Mesendoderm (in vitro differentiated cells): ENCODE data around the gene GRIP1.
A peak's percentile ranks its signal among the peaks of the same experiment; 100 is the strongest.

Experiments
- DNase-seq: peaks from one replicate; pipeline ENCODE4 v3.0.0; 2013
- H2AK5ac ChIP-seq: 2 replicates; pipeline ENCODE4 v1.6.1; 2013; ENCODE audit warnings: low read length, inconsistent platforms
- H2BK120ac ChIP-seq: 2 replicates; pipeline ENCODE4 v1.6.1; 2013; ENCODE audit warnings: low read depth, mild to moderate bottlenecking, low read length, moderate library complexity, mixed read lengths
- H2BK15ac ChIP-seq: replicated peaks from 2 replicates; pipeline ENCODE4 v1.6.1; 2013; ENCODE audit warnings: low read depth, mild to moderate bottlenecking, moderate library complexity
- H2BK5ac ChIP-seq: 2 replicates; pipeline ENCODE4 v1.6.1; 2013; ENCODE audit warnings: low read length, inconsistent platforms
- H3K18ac ChIP-seq: 2 replicates; pipeline ENCODE4 v1.6.1; 2013; ENCODE audit warnings: mild to moderate bottlenecking, low read length, mixed read lengths
- H3K23ac ChIP-seq: one replicate; pipeline ENCODE4 v1.6.1; 2013; ENCODE audit warnings: low read length
- H3K27ac ChIP-seq: 2 replicates; pipeline ENCODE4 v1.5.1; 2013; ENCODE audit warnings: low read depth, mild to moderate bottlenecking, inconsistent platforms, low read length, moderate library complexity
- H3K27me3 ChIP-seq: 2 replicates; pipeline ENCODE4 v1.6.1; 2013; ENCODE audit warnings: low read length, control low read depth, mild to moderate bottlenecking, inconsistent platforms; ENCODE audit not compliant: insufficient read depth, poor library complexity
- H3K36me3 ChIP-seq: 2 replicates; pipeline ENCODE4 v1.6.1; 2013; ENCODE audit warnings: low read length, inconsistent platforms; ENCODE audit not compliant: control insufficient read depth, insufficient read depth
- H3K4ac ChIP-seq: one replicate; pipeline ENCODE4 v1.6.1; 2013; ENCODE audit warnings: low read depth, mild to moderate bottlenecking, low read length, moderate library complexity
- H3K4me1 ChIP-seq: 2 replicates; pipeline ENCODE4 v1.6.1; 2013; ENCODE audit warnings: low read depth, low read length, inconsistent platforms; ENCODE audit not compliant: control insufficient read depth
- H3K4me2 ChIP-seq: 2 replicates; pipeline ENCODE4 v1.6.1; 2013; ENCODE audit warnings: low read length
- H3K4me3 ChIP-seq: 2 replicates; pipeline ENCODE4 v1.5.1; 2013; ENCODE audit warnings: mild to moderate bottlenecking, low read length
- H3K56ac ChIP-seq: one replicate; pipeline ENCODE4 v1.6.1; 2013; ENCODE audit warnings: low read length
- H3K79me1 ChIP-seq: 2 replicates; pipeline ENCODE4 v1.6.1; 2013; ENCODE audit warnings: low read length, inconsistent platforms
- H3K79me2 ChIP-seq: 2 replicates; pipeline ENCODE4 v1.6.1; 2013; ENCODE audit warnings: mild to moderate bottlenecking, low read length; ENCODE audit not compliant: control insufficient read depth, insufficient read depth
- H3K9ac ChIP-seq: 2 replicates; pipeline ENCODE4 v1.6.1; 2013; ENCODE audit warnings: low read length, inconsistent platforms
- H4K5ac ChIP-seq: one replicate; pipeline ENCODE4 v1.6.1; 2013; ENCODE audit warnings: low read length
- H4K8ac ChIP-seq: one replicate; pipeline ENCODE4 v1.6.1; 2013; ENCODE audit warnings: low read depth, mild to moderate bottlenecking, control low read depth, low read length, moderate library complexity
- WGBS: extraction: QIAGEN DNeasy Blood & Tissue Kit; methylation state at CpG from one replicate; pipeline ENCODE4 v1.1.7; 2013; ENCODE audit warnings: low lambda C conversion rate, missing lambda C conversion rate; ENCODE audit not compliant: insufficient coverage; ENCODE audit errors: extremely low coverage; 5-methylcytosine and 5-hydroxymethylcytosine counted together

GRIP1 gene

GRCh38 chr12:66627270-66627987, 51.4 kb downstream of the GRIP1 start:
- Histone ChIP-seq H3K4me1 (no peaks in the 10 kb centered on the region), H3K56ac (no peak overlapping the region), H3K36me3 (no peaks in the 10 kb centered on the region), H2BK5ac (no peak overlapping the region), H3K18ac (no peak overlapping the region), H3K4me3 (no peak overlapping the region), H3K23ac (no peak overlapping the region), H2AK5ac (no peak overlapping the region), H3K79me2 (no peaks in the 10 kb centered on the region), H2BK15ac (no peak overlapping the region), H3K9ac (no peak overlapping the region), H3K27me3 (no peaks in the 10 kb centered on the region), H2BK120ac (no peak overlapping the region), H3K4ac (no peak overlapping the region), H3K4me2 (no peak overlapping the region), H3K79me1 (no peaks in the 10 kb centered on the region), H4K8ac (no peak overlapping the region), H3K27ac (no peak overlapping the region), H4K5ac (no peak overlapping the region)
- WGBS = no CpG with 5 or more reads among the region's 4 CpGs
- no peak for DNase-seq

DNA sequence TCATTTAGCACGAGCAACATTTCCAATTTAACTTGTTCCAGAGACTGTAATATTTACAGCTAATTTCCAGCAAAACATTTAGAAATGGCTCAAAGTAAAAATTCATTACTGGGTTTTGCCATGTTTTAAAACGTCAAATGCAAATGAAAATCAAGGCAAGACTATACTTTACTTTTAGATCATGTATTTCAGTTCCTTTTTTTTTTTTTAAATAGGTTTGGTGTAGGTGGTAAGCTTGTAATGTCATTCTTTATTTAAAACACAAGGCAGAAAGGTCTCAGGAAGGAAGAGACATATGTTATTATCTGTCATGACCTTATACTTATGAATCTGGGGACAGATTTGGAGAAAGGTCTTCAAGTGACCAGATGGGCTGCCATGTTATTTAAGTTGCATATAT, 54.1 kb downstream of the GRIP1 start:
- Histone ChIP-seq H3K4me1 (no peaks in the 10 kb centered on the region), H2AK5ac (no peak overlapping the region), H3K27me3 (no peaks in the 10 kb centered on the region), H3K79me1 (no peaks in the 10 kb centered on the region), H3K27ac (no peak overlapping the region), H4K5ac (no peak overlapping the region), H2BK5ac (no peak overlapping the region), H3K4me3 (no peak overlapping the region), H3K9ac (no peak overlapping the region), H3K79me2 (no peaks in the 10 kb centered on the region), H2BK120ac (no peak overlapping the region), H3K36me3 (no peaks in the 10 kb centered on the region), H3K4me2 (no peak overlapping the region), H3K4ac (no peak overlapping the region), H3K23ac (no peak overlapping the region), H4K8ac (no peak overlapping the region), H3K18ac (no peak overlapping the region), H3K56ac (no peak overlapping the region), H2BK15ac (no peak overlapping the region)
- no CpG with 5 or more reads among the region's 2 CpGs for WGBS
- DNase-seq = no peak

- no peak overlapping the region for H3K4me3 ChIP-seq
- no peak overlapping the region for H3K56ac ChIP-seq
- no peaks in the 10 kb centered on the region for H3K79me1 ChIP-seq
- H3K4me1 ChIP-seq = no peaks in the 10 kb centered on the region
- no peak overlapping the region for H3K23ac ChIP-seq
- H2AK5ac ChIP-seq = no peak overlapping the region
- H3K36me3 ChIP-seq = no peaks in the 10 kb centered on the region
- no peak for DNase-seq
- no peak overlapping the region for H3K9ac ChIP-seq
- no peak overlapping the region for H4K8ac ChIP-seq
- H3K27me3 ChIP-seq = no peaks in the 10 kb centered on the region
- H2BK5ac ChIP-seq = no peak overlapping the region
- no peak overlapping the region for H2BK15ac ChIP-seq
- no peak overlapping the region for H4K5ac ChIP-seq
- H3K4me2 ChIP-seq = no peak overlapping the region
- H3K4ac ChIP-seq = no peak overlapping the region
- H3K18ac ChIP-seq = no peak overlapping the region
- no peaks in the 10 kb centered on the region for H3K79me2 ChIP-seq
- H2BK120ac ChIP-seq = no peak overlapping the region
- H3K27ac ChIP-seq = no peak overlapping the region
These were observed 55.4 kb downstream of the GRIP1 start for GRCh38 chr12:66623455-66623854.

DNA sequence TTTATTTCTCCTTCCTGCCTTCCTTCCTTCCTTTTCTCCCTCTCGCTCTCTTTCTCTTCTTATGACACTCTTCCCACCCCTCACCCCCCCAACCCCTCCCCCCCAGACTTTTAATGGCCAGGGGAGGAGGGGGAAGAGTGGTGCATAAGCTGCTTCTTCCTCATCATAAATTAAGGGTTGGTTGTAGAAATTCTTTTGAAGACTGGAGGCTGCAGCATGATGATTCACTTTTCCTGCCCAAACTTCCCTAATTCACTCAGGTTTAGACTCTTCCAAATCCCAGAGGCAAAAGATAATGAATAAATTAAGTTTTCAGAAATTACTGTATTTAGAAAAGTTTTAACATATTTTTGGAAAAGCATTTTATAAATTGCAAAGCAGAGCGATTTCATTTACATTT, 58.2 kb downstream of the GRIP1 start:
- no peak for DNase-seq
- 100% methylated on average over 1 of the region's 2 CpGs for WGBS
- H4K5ac ChIP-seq = no peak overlapping the region

DNA sequence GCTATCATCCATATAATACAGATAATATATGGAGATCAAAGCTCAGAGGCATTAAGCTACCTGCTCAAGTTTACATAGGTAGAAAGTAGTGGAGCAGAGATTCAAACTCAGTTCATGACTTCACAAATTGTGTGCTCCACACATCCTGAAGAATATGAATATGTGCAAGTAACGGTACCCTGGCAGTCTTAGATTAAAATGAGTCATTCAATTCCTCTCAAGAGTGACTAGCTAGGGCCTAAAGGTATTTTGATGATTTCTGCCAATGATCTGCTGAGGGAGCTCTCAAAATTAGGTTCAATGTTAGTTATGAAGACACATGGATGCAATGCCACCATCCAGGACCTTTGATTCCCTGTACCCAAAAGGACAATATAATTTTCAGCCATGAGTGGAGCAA, 58.9 kb downstream of the GRIP1 start:
- no peak overlapping the region for H2AK5ac ChIP-seq
- H4K5ac ChIP-seq = no peak overlapping the region
- no peak overlapping the region for H2BK5ac ChIP-seq
- H3K79me1 ChIP-seq = no peaks in the 10 kb centered on the region
- H3K4me2 ChIP-seq = no peak overlapping the region
- no peaks in the 10 kb centered on the region for H3K36me3 ChIP-seq
- H3K23ac ChIP-seq = no peak overlapping the region
- no peak overlapping the region for H3K18ac ChIP-seq
- H3K9ac ChIP-seq = no peak overlapping the region
- no peak overlapping the region for H4K8ac ChIP-seq
- WGBS = no CpG with 5 or more reads among the region's 1 CpG
- H3K56ac ChIP-seq = no peak overlapping the region
- no peak for DNase-seq
- no peak overlapping the region for H3K4ac ChIP-seq
- H3K4me3 ChIP-seq = no peak overlapping the region
- H3K79me2 ChIP-seq = no peaks in the 10 kb centered on the region
- H3K4me1 ChIP-seq = peaks cover 2% of the 10 kb centered on the region
- no peak overlapping the region for H2BK15ac ChIP-seq
- H2BK120ac ChIP-seq = no peak overlapping the region
- H3K27me3 ChIP-seq = no peaks in the 10 kb centered on the region
- H3K27ac ChIP-seq = no peak overlapping the region

More for the DNA sequence above, 58.2 kb downstream of the GRIP1 start:
- Histone ChIP-seq H3K9ac (no peak overlapping the region), H3K18ac (peak overlapping the region; percentile 68), H3K4ac (no peak overlapping the region), H3K4me3 (no peak overlapping the region), H3K79me1 (no peaks in the 10 kb centered on the region), H3K27ac (no peak overlapping the region), H3K23ac (no peak overlapping the region), H3K27me3 (no peaks in the 10 kb centered on the region), H2AK5ac (no peak overlapping the region), H3K79me2 (no peaks in the 10 kb centered on the region), H2BK120ac (no peak overlapping the region), H4K8ac (no peak overlapping the region), H3K56ac (no peak overlapping the region), H3K4me2 (no peak overlapping the region), H3K4me1 (peaks cover 2% of the 10 kb centered on the region), H2BK15ac (no peak overlapping the region), H2BK5ac (no peak overlapping the region), H3K36me3 (no peaks in the 10 kb centered on the region)

GRCh38 chr12:66617991-66618390, 60.9 kb downstream of the GRIP1 start:
- H3K4me2 ChIP-seq = no peak overlapping the region
- WGBS = no CpG with 5 or more reads among the region's 3 CpGs
- no peak overlapping the region for H2BK15ac ChIP-seq
- peaks cover 2% of the 10 kb centered on the region for H3K4me1 ChIP-seq
- no peak overlapping the region for H3K18ac ChIP-seq
- H3K79me1 ChIP-seq = no peaks in the 10 kb centered on the region
- no peak for DNase-seq
- no peak overlapping the region for H3K27ac ChIP-seq
- no peak overlapping the region for H3K4ac ChIP-seq
- H2BK120ac ChIP-seq = no peak overlapping the region
- no peak overlapping the region for H3K23ac ChIP-seq
- no peak overlapping the region for H3K9ac ChIP-seq
- H3K56ac ChIP-seq = no peak overlapping the region
- H3K36me3 ChIP-seq = no peaks in the 10 kb centered on the region
- H2BK5ac ChIP-seq = no peak overlapping the region
- H4K8ac ChIP-seq = no peak overlapping the region
- no peaks in the 10 kb centered on the region for H3K79me2 ChIP-seq
- no peak overlapping the region for H3K4me3 ChIP-seq
- H3K27me3 ChIP-seq = no peaks in the 10 kb centered on the region
- H4K5ac ChIP-seq = no peak overlapping the region
- H2AK5ac ChIP-seq = no peak overlapping the region
